BE2C (cell line): ENCODE data around the gene TRIM44.

Experiments used
- DNase-seq: peaks from one replicate; pipeline ENCODE4 v3.0.0-alpha.2; 2020
- H3K27me3 ChIP-seq: fragments of 250-450 bp; sonication (Bioruptor Pico); 2 replicates; pipeline ENCODE4 v1.5.1; 2020; ENCODE audit warnings: mild to moderate bottlenecking
- H3K36me3 ChIP-seq: fragments of 250-450 bp; sonication (Bioruptor Pico); 2 replicates; pipeline ENCODE4 v1.5.1; 2020; ENCODE audit warnings: mild to moderate bottlenecking
- H3K4me1 ChIP-seq: fragments of 250-450 bp; sonication (Bioruptor Pico); 2 replicates; pipeline ENCODE4 v1.5.1; 2020
- H3K4me3 ChIP-seq: 2 replicates; pipeline ENCODE4 v1.5.1; 2011; ENCODE audit warnings: low read depth, low read length
- H3K9me3 ChIP-seq: fragments of 250-450 bp; sonication (Bioruptor Pico); 2 replicates; pipeline ENCODE4 v1.5.1; 2020
- CTCF ChIP-seq: IDR thresholded peaks from 2 replicates; pipeline ENCODE4 v1.5.1; 2012; ENCODE audit warnings: mild to moderate bottlenecking, low read depth, low read length

Gene TRIM44

GRCh38 chr11:35736952-35737351 is 74.4 kb downstream of the TRIM44 start:
- Histone ChIP-seq H3K9me3 (no peaks in the 10 kb centered on the region), H3K4me1 (no peaks in the 10 kb centered on the region), H3K27me3 (no peaks in the 10 kb centered on the region), H3K4me3 (no peak overlapping the region), H3K36me3 (no peaks in the 10 kb centered on the region)
- no peak for TF ChIP-seq CTCF
- DNase-seq: no peak

GRCh38 chr11:35740061-35740799 is 77.7 kb downstream of the TRIM44 start:
- DNase-seq: no peak

GRCh38 chr11:35742707-35743454 is 80.3 kb downstream of the TRIM44 start:
- Histone ChIP-seq H3K9me3 (no peaks in the 10 kb centered on the region), H3K4me1 (no peaks in the 10 kb centered on the region), H3K36me3 (no peaks in the 10 kb centered on the region), H3K4me3 (no peak overlapping the region), H3K27me3 (no peaks in the 10 kb centered on the region)
- no peak for TF ChIP-seq CTCF
- DNase-seq: no peak

More at GRCh38 chr11:35740061-35740799, 77.7 kb downstream of the TRIM44 start:
- no peaks in the 10 kb centered on the region for H3K4me1 ChIP-seq
- H3K9me3 ChIP-seq: no peaks in the 10 kb centered on the region
- no peaks in the 10 kb centered on the region for H3K36me3 ChIP-seq
- H3K27me3 ChIP-seq: no peaks in the 10 kb centered on the region
- H3K4me3 ChIP-seq: no peak overlapping the region
- TF ChIP-seq CTCF: no peak

- no peak overlapping the region for H3K4me3 ChIP-seq
- TF ChIP-seq CTCF: no peak
- no peak for DNase-seq
- no peaks in the 10 kb centered on the region for H3K27me3 ChIP-seq
- H3K36me3 ChIP-seq: no peaks in the 10 kb centered on the region
- no peaks in the 10 kb centered on the region for H3K9me3 ChIP-seq
- H3K4me1 ChIP-seq: no peaks in the 10 kb centered on the region
Observed at GRCh38 chr11:35746356-35747153, 84.0 kb downstream of the TRIM44 start.

GRCh38 chr11:35747668-35748067 is 85.1 kb downstream of the TRIM44 start:
- Histone ChIP-seq H3K36me3 (no peaks in the 10 kb centered on the region), H3K4me1 (no peaks in the 10 kb centered on the region), H3K27me3 (no peaks in the 10 kb centered on the region), H3K9me3 (no peaks in the 10 kb centered on the region), H3K4me3 (no peak overlapping the region)
- DNase-seq: no peak
- no peak for TF ChIP-seq CTCF
